ENCODE results near the gene NAALADL1. TPM values are rescaled to one million over a fixed set of nuclear protein-coding genes. Genes with fewer than 3 reads are reported as not detected.

NAALADL1 gene
- total RNA-seq, 4 donors from 2014 or later, result 0.34 to 19.6 (median 3.1) TPM

- TF ChIP-seq POLR2A (IDR thresholded peaks at IDR 0.05) (no peak), CTCF (IDR thresholded peaks at IDR 0.05) (no peak)
- no peaks in the 10 kb centered on the region for H3K4me1 ChIP-seq
- H3K27me3 ChIP-seq, result no peaks in the 10 kb centered on the region
- no peak for DNase-seq
- H3K4me3 ChIP-seq, result no peak overlapping the region
- intact Hi-C loops (cut with DNase I), result no loop called here
- H3K27ac ChIP-seq, result no peak overlapping the region
- WGBS, 2 donors, result 53 to 74% methylated on average over 4 of the region's 4 CpGs
- no peaks in the 10 kb centered on the region for H3K36me3 ChIP-seq
- no peaks in the 10 kb centered on the region for H3K9me3 ChIP-seq
These were observed 13.7 kb upstream of the NAALADL1 start for GRCh38 chr11:65071907-65072630.

- 33 to 59% methylated on average over 5 to 9 of the region's 9 CpGs for WGBS, 2 donors
- no peaks in the 10 kb centered on the region for H3K9me3 ChIP-seq
- TF ChIP-seq POLR2A (IDR thresholded peaks at IDR 0.05) (no peak), CTCF (IDR thresholded peaks at IDR 0.05) (no peak)
These were observed 10.9 kb upstream of the NAALADL1 start for GRCh38 chr11:65069217-65069616.

GRCh38 chr11:65067446-65067845 lies 9.1 kb upstream of the NAALADL1 start:
- Histone ChIP-seq H3K36me3 (no peaks in the 10 kb centered on the region), H3K4me1 (no peaks in the 10 kb centered on the region)
- WGBS, 2 donors, result 89 to 100% methylated on average over 1 to 3 of the region's 10 CpGs

More at GRCh38 chr11:65069217-65069616, 10.9 kb upstream of the NAALADL1 start:
- Histone ChIP-seq H3K27me3 (no peaks in the 10 kb centered on the region), H3K4me1 (no peaks in the 10 kb centered on the region), H3K36me3 (no peaks in the 10 kb centered on the region), H3K4me3 (no peak overlapping the region), H3K27ac (no peak overlapping the region)
- no peak for DNase-seq
- intact Hi-C loops (cut with DNase I), result no loop called here

GRCh38 chr11:65066805-65067291 lies 8.5 kb upstream of the NAALADL1 start:
- no peak for DNase-seq
- H3K4me3 ChIP-seq, result no peak overlapping the region
- WGBS, 2 donors, result 63 to 80% methylated on average over 2 of the region's 4 CpGs
- H3K27ac ChIP-seq, result no peak overlapping the region
- TF ChIP-seq CTCF (IDR thresholded peaks at IDR 0.05), result no peak
- no peak for TF ChIP-seq POLR2A (IDR thresholded peaks at IDR 0.05)
- no peaks in the 10 kb centered on the region for H3K9me3 ChIP-seq
- no peaks in the 10 kb centered on the region for H3K27me3 ChIP-seq
- intact Hi-C loops (cut with DNase I), result no loop called here
- no peaks in the 10 kb centered on the region for H3K4me1 ChIP-seq
- no peaks in the 10 kb centered on the region for H3K36me3 ChIP-seq

More at GRCh38 chr11:65067446-65067845, 9.1 kb upstream of the NAALADL1 start:
- H3K4me3 ChIP-seq, result no peak overlapping the region
- H3K9me3 ChIP-seq, result no peaks in the 10 kb centered on the region
- TF ChIP-seq POLR2A (IDR thresholded peaks at IDR 0.05) (no peak), CTCF (IDR thresholded peaks at IDR 0.05) (no peak)
- DNase-seq, result no peak
- H3K27me3 ChIP-seq, result no peaks in the 10 kb centered on the region
- no peak overlapping the region for H3K27ac ChIP-seq
- intact Hi-C loops (cut with DNase I), result no loop called here

GRCh38 chr11:65066315-65066714 lies 8.0 kb upstream of the NAALADL1 start:
- H3K4me1 ChIP-seq, result no peaks in the 10 kb centered on the region
- WGBS, 2 donors, result no CpG with 5 or more reads among the region's 11 CpGs
- H3K9me3 ChIP-seq, result no peaks in the 10 kb centered on the region
- DNase-seq, result no peak
- no peak overlapping the region for H3K27ac ChIP-seq
- H3K27me3 ChIP-seq, result no peaks in the 10 kb centered on the region
- intact Hi-C loops (cut with DNase I), result no loop called here
- no peak overlapping the region for H3K4me3 ChIP-seq
- H3K36me3 ChIP-seq, result no peaks in the 10 kb centered on the region
- TF ChIP-seq CTCF (IDR thresholded peaks at IDR 0.05), result no peak
- no peak for TF ChIP-seq POLR2A (IDR thresholded peaks at IDR 0.05)

All from esophagus squamous epithelium (tissue), 5 donors.